Myocyte (in vitro differentiated cells): ENCODE measurements around the gene FRMPD3. TPM values are rescaled to one million over a fixed set of nuclear protein-coding genes. Genes with fewer than 3 reads are reported as not detected.

ENCODE experiments used
- DNase-seq: peaks from one replicate; pipeline ENCODE4 v3.0.0-alpha.2; 2012; ENCODE audit warnings: low read depth
- total RNA-seq: library from RNA; depleted of rRNA; stranded (reverse); fragments of >200 nt; gene quantifications from 2 replicates; pipeline ENCODE4 v1.2.3, GENCODE V29; 2014

The FRMPD3 gene
- total RNA-seq, 1 donor from 2014 or later, result 0.05 TPM

DNA sequence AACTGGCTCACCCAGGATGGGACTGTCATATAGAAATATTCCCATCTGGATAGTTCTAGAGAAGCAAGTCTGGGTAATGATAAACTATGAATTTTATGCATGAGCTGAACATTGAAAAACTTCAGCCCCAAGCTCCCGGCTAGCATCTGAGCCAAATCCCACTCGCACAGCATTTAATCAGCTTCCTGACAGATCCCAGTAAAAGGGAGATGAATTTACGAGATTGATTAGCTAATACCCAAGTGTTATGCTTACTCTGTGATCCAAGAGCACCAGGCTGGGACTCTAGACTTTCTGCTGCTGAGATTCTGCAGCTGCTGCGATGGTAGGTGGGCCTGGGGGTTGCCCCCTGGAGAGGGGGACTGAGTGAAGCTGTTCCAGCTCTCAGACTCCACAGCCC, 28.0 kb downstream of the FRMPD3 start:
- no peak for DNase-seq

DNA sequence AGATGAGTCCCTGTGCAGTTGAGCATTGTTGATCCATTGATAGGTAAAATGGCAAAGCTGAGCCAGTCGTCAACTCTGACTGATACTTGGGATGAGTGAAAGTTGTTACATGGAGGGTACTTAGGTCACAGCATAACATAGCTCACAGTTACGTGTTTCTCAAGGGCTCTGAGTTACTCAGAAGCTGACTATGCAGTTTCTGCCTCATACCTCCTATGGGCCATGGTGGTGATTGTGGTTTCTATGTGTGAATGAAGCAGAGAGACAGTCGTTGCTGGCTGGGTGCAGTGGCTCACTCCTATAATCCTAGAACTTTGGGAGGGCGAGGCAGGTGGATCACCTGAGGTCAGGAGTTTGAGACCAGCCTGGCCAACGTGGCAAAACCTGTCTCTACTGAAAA, 30.8 kb downstream of the FRMPD3 start:
- DNase-seq, result no peak

DNA sequence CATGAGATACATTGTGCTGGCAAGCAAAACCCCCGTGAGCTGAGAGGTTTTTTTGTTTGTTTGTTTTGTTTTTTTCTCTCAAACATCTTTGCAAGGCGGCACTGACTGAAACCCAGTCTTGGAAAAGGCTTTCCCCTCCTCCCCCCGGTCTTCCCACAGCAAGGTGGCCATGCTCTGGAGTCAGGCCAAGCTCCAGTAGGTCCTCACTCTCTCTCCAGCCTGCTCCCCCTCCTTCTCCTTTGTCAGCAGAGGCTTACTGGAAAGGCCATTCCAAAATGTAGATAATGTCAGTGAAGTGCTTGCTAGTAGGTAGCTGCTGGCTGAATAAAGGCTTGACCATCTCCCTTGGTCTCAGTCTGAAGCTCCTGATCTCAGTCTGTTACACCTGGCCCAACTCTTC, 32.6 kb downstream of the FRMPD3 start:
- no peak for DNase-seq

DNA sequence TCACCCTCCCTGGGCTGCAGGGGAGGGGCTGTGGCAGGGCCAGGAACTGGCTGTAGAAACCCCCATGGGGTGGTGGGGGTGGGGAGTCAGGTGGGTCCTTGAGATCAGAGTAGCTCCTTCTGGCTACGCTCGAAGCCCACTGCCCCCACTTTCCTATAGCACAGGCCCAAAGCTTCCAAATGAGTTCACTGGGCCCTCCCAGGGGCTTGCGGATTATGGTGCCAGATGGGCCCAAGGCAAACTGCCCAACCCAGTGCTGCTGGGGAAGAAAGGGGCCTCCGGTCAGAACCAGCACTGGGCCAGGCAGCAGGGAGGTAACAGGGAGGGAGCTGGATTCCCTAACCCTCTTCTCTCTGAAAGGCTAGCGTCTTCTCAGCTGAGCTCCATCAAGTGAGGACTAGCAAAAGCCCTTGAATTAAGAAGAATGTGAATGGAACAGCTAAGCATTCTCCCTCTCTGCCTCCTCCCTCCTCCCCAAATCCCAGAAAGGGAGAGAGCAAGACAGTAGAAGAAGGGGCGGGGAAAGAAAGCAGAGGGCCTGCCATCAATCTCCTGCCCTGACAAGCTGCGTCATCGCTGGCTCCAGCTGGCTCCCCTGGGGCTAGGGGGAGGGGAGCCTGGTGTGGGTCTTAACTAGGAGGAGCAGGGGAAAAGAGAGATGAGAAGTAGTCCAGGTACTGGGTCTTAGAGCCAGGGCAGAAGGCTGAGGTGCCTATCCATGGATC, 34.7 kb downstream of the FRMPD3 start:
- peak; percentile 28 for DNase-seq

DNA sequence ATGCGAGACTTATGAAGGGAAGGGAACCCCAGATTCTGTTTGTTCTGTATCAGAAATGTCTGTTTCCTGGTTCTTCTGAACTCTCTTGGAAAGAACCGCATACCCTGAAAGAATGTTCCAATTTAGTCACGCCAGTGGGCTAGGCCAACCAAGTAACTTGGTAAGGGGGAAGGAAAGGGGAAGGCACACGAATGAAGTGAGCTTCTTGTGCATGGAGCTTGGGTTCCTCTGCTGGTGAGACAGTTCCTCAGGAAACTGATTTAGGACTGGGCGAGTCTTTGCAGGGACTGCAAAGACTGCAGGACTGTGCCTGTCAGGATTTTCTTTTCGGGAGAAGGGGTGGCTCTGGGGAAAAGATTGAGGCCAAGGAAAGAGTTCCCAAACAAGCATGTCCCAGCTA, 35.6 kb downstream of the FRMPD3 start:
- no peak for DNase-seq

DNA sequence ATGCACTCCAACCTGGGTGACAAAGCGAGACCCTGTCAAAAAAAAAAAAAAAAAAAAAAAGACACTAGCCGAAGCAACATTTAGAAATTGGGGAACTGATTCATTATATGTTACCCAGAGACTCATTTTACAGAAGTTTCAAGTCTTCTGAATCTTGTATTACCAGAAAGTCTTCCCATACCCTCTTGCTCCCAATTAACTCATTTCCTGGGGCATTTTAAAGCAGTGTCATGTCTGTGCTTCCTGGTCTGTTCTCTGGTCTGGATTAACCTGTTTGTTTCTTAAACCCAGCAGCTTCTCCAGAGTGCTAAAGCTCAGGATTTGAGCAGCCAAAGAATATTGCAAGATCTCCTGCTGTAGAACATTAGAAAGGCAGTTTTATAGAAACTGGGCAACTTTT, 43.7 kb downstream of the FRMPD3 start:
- no peak for DNase-seq

DNA sequence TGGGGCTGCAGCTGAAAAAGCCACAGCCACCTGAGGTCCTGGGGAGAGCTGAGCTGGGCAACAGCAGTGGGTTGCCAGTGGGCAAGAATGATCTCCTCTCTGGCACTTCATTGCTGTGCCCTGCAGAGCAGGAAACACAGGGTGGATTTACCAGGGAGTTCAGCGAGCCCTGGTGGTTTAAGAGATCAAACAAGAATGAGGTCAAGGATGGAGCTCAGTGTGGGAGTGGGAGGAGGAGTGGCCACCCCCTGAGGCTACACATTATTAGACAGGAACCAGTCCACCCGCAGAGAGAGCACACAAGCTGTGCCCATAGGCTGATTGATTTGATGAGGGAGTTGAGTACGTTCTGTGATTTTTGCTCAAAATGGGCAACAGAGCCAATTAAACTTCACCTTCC, 47.3 kb downstream of the FRMPD3 start:
- DNase-seq, result no peak

Other genes with a start within 250 kb of the FRMPD3 start
- gene NUP62CL, start 243.2 kb upstream of the FRMPD3 start, total RNA-seq, result 0.13 TPM in 1 of 2 replicates, not detected in the other
- not detected in 2 replicates for gene DNAAF6, start 243.0 kb upstream of the FRMPD3 start, total RNA-seq
- 51.6 and 58.5 TPM in 2 replicates for gene PRPS1, start 178.9 kb downstream of the FRMPD3 start, total RNA-seq